ENCODE data around the gene NXF3.
"Not testable (repeated sequence)": the region's sequence is repeated elsewhere in the genome, so short reads cannot be mapped to it uniquely, and the experiment has no call there.

DNA sequence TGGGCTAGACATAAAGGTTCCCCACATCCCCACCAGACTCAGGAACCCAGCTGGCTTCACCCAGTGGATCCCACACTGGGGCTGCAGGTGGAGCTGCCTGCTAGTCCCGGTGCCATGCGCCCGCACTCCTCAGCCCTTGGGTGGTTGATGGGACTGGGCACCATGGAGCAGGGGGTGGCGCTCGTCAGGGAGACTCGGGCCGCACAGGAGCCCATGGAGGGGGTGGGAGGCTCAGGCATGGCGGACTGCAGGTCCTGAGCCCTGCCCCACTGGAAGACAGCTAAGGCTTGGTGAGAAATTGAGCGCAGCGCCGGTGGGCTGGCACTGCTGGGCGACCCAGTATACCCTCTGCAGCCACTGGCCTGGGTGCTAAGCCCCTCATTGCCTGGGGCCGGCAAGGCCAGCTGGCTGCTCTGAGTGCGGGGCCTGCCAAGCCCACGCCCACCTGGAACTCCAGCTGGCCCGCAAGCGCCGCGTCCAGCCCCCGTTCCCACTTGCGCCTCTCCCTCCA, 14.3 kb upstream of the NXF3 start:
- TF ChIP-seq CTCF, POLR2A (IDR thresholded peaks at IDR 0.05): not testable (repeated sequence)
